ENCODE measurements around the gene HTT-AS.

HTT-AS gene

DNA sequence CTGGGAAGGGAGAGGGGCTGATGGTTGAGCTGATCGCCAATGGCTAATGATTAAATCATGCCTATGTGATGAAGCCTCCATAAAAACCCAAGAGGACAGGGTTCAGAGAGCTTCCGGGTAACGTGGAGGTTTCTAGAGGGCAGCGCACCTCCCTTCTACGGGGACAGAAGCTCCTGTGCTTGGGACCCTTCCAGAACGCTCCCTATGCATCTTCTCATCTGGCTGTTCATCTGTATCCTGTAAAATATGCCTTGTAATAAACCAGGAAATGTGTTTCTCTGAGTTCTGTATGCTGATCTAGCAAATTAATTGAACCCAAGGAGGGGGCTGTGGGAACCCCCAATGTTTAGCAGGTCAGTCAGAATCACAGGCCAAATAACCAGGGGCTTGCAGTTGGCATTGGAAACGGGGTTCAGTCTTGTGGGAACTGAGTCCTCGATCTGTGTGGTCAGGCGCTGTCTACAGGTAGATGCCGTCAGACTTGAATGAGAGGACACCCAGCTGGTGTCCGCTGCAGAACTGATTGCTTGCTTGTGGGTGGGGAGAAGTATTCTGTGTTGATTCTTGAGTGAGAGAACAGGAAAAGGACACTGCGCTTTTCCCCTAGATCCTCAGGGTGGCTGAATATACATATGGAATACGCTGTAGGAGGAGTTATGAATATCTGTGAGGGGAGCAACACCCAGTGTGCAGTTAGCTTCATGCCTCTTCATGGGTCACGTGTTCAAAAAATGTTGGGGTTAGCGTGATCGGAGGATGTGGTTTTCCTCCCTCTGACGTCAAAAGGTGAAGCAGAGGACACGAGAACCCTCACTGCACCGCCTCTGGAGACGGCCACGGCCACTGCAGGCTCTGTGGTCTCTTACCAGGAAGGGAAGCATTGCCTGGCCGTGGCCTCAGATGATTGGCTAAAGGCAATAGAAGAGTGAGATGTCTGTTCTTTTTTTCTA lies 29.2 kb downstream of the HTT-AS start:
- DNase-seq (ENCODE audit: extremely low read depth, low read depth) = no peak
- TF ChIP-seq, protein P1, sequence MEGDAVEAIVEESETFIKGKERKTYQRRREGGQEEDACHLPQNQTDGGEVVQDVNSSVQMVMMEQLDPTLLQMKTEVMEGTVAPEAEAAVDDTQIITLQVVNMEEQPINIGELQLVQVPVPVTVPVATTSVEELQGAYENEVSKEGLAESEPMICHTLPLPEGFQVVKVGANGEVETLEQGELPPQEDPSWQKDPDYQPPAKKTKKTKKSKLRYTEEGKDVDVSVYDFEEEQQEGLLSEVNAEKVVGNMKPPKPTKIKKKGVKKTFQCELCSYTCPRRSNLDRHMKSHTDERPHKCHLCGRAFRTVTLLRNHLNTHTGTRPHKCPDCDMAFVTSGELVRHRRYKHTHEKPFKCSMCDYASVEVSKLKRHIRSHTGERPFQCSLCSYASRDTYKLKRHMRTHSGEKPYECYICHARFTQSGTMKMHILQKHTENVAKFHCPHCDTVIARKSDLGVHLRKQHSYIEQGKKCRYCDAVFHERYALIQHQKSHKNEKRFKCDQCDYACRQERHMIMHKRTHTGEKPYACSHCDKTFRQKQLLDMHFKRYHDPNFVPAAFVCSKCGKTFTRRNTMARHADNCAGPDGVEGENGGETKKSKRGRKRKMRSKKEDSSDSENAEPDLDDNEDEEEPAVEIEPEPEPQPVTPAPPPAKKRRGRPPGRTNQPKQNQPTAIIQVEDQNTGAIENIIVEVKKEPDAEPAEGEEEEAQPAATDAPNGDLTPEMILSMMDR (IDR thresholded peaks at IDR 0.05; ENCODE audit: low read depth, low read length, missing control alignments) = no peak
- H3K4me3 ChIP-seq (replicated peaks; ENCODE audit: low read depth, low read length) = no peak overlapping the region

DNA sequence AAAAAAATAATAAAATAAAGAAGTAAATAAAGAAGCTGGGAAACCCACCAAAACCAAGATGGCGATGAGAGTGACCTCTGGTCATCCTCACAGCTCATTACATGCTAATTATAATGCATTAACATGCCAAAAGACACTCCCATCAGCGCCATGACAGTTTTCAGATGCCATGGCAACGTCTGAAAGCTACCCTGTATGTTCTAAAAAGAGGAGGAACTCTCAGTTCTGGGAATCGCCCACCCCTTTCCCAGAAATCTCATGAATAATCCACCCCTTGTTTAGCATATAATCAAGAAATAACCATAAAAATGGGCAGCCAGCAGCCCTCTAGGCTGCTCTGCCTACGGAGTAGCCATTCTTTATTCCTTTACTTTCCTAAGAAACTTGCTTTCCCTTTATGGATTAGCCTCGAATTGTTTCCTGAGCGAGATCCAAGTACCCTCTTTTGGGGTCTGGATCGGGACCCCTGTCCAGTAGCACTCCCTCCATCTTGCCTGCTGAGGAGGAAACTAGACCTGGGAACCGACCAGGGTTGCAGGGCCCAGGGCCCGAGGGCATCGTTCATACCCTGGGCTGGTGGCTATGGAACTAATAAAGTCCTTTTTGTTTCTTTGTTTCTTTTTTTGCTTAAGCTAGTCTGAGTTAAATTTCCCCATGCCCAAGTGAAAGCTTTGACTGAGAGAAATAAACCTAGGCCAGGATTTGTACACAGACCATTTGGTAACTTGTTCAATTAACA lies 30.9 kb downstream of the HTT-AS start:
- no peak overlapping the region for H3K4me3 ChIP-seq (replicated peaks; ENCODE audit: low read depth, low read length)
- TF ChIP-seq, protein P1 (IDR thresholded peaks at IDR 0.05; ENCODE audit: low read depth, low read length, missing control alignments) = no peak
- DNase-seq (ENCODE audit: extremely low read depth, low read depth) = no peak

DNA sequence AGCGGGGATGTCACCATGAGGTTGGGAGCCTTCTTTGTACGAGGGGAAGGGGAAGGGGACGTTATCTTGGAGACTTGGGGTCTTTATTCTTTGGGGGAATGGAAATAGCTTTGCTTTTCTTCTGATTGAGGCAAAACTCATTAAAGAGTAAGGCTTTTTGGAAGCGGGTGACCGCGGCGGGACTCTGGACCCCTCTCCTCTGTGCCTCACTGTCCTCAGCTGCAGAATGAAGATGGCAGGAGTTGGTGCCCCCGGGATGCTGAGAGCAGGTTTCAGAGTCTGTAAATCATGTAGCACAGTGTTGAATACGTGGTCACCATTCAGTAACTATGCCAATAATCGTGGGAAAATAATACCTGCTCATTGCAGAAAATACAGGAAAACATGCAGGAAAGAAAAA lies 32.1 kb downstream of the HTT-AS start:
- TF ChIP-seq, protein P1 (IDR thresholded peaks at IDR 0.05; ENCODE audit: low read depth, low read length, missing control alignments) = no peak
- no peak for DNase-seq (ENCODE audit: extremely low read depth, low read depth)
- H3K4me3 ChIP-seq (replicated peaks; ENCODE audit: low read depth, low read length) = peak overlapping the region; percentile 31

DNA sequence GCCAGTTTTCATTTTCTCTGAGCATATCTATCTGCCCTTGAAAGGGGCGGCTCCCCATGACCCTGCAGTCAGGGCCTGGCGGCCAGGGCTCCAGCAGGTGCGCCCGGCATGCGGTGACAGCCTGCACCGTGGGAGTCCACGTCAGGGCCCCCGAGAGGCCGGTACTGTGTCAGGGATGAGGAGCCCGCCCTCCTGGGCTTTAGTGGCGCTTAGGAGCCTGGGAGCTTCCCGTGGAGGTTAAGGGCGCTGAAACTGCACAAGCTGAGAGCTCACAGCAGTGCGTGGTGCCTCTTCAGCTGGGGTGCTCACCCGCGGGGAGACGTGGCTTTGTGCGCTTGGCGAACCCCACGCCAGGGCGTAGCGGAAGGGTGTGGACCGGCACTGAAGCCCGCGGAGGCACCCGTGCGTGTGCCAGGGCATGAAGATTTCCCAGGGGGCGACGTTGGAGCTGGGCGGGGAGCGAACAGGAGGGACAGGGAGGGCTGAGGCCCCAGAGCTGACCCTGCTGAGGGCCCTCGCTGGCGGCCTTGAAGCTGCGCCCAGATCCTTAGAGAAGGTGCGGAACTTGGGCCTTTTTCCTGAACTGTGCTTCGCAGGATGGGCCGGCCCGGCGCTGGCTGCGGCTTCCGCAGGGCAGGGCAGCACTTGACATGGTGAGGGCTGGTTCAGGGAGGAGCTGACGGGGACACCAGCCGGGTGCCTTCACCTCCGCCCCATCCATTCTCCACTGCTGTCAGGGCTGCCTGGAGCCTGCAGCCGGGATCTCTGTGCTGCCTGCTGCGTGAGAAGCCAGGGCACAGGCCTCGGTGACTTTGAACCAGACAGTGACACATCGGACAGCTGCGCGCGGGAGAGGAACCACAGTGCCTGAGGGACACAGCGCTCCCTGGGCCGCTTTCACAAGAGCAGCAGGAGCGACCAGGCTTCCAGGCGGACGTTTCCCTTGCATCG lies 32.9 kb downstream of the HTT-AS start:
- peak; percentile 9 for DNase-seq (ENCODE audit: extremely low read depth, low read depth)
- H3K4me3 ChIP-seq (replicated peaks; ENCODE audit: low read depth, low read length) = peak overlapping the region; percentile 31
- TF ChIP-seq, protein P1 (IDR thresholded peaks at IDR 0.05; ENCODE audit: low read depth, low read length, missing control alignments) = no peak

DNA sequence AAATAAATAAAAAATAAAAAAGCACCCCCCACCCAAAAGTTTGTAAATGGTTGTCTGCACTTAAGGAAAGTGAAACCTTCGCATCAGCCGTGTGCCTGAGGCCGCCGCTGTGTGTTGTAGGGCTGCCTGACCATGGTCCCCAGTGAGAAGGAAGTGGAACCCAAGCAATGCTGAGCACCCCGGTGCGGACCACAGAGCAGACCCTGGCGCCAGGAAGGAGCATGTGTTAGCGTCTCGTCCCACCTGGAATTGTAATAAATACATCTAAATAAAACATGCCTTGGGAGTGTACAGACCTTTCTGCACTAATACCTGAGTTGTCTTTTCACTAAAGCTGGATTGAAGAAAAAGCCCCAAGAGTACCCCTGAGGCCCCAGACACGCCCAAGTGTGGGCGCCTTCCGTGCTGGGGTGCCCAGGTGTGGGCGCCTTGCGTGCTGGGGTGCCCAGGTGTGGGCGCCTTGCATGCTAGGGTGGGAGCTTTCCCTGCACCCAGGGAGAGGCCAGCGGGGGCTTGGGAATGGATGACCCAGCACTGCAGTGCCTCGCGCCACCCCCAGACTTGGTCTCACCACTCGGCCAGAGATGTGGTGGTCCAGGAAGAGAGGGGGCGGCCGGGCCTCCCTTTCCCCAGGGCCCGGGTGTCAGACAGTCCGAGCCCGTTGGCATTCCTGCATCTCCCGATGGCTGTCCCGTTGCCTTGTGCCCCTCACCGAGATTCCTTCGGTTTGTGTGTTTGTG lies 33.7 kb downstream of the HTT-AS start:
- no peak overlapping the region for H3K4me3 ChIP-seq (replicated peaks; ENCODE audit: low read depth, low read length)
- TF ChIP-seq, protein P1 (IDR thresholded peaks at IDR 0.05; ENCODE audit: low read depth, low read length, missing control alignments) = no peak

More for the DNA sequence above, 33.7 kb downstream of the HTT-AS start:
- no peak for DNase-seq (ENCODE audit: extremely low read depth, low read depth)

Measured in HFF-Myc (cell line).